ENCODE results near the gene FAM50A.

The FAM50A gene

GRCh38 chrX:154443479-154443910 is 446 bp upstream of the FAM50A start:
- Histone ChIP-seq H3K4me3 (ENCODE audit: low read depth in 1 of 2, low read length in 2 of 2) (no peak overlapping the region), H3K9ac (ENCODE audit: low read length) (no peak overlapping the region), H3K9me3 (ENCODE audit: low read length) (no peaks in the 10 kb centered on the region), H3K36me3 (ENCODE audit: insufficient read depth, low read length) (peaks cover 31% of the 10 kb centered on the region), H3K4me1 (ENCODE audit: insufficient read depth, low read length) (peaks cover 13% of the 10 kb centered on the region), H3K27ac (ENCODE audit: low read depth, low read length) (peak overlapping the region; percentile 7), H3K27me3 (ENCODE audit: control insufficient read depth in 1 of 2, insufficient read depth in 2 of 2, low read length in 2 of 2) (peaks cover 0 to 5% of the 10 kb centered on the region in 2 donors)

GRCh38 chrX:154444755-154445246 is 860 bp downstream of the FAM50A start:
- peaks cover 10% of the 10 kb centered on the region for H3K4me1 ChIP-seq (ENCODE audit: insufficient read depth, low read length)
- no peaks in the 10 kb centered on the region for H3K9me3 ChIP-seq (ENCODE audit: low read length)
- H3K4me3 ChIP-seq (ENCODE audit: low read depth in 1 of 2, low read length in 2 of 2): peak overlapping the region; percentile 41 to 47
- peak overlapping the region; percentile 63 for H3K27ac ChIP-seq (ENCODE audit: low read depth, low read length)
- peaks cover 0 to 5% of the 10 kb centered on the region in 2 donors for H3K27me3 ChIP-seq (ENCODE audit: control insufficient read depth in 1 of 2, insufficient read depth in 2 of 2, low read length in 2 of 2)
- H3K36me3 ChIP-seq (ENCODE audit: insufficient read depth, low read length): peaks cover 31% of the 10 kb centered on the region
- peak overlapping the region; percentile 39 for H3K9ac ChIP-seq (ENCODE audit: low read length)

- H3K27ac ChIP-seq (ENCODE audit: low read depth, low read length): no peak overlapping the region
- H3K9ac ChIP-seq (ENCODE audit: low read length): no peak overlapping the region
- no peaks in the 10 kb centered on the region for H3K9me3 ChIP-seq (ENCODE audit: low read length)
- peaks cover 0 to 5% of the 10 kb centered on the region in 2 donors for H3K27me3 ChIP-seq (ENCODE audit: control insufficient read depth in 1 of 2, insufficient read depth in 2 of 2, low read length in 2 of 2)
- peaks cover 10% of the 10 kb centered on the region for H3K4me1 ChIP-seq (ENCODE audit: insufficient read depth, low read length)
- H3K36me3 ChIP-seq (ENCODE audit: insufficient read depth, low read length): peaks cover 24% of the 10 kb centered on the region
- no peak overlapping the region for H3K4me3 ChIP-seq (ENCODE audit: low read depth in 1 of 2, low read length in 2 of 2)
Observed at GRCh38 chrX:154445776-154446175, 1.8 kb downstream of the FAM50A start.

GRCh38 chrX:154446430-154446829 is 2.5 kb downstream of the FAM50A start:
- Histone ChIP-seq H3K27me3 (ENCODE audit: control insufficient read depth in 1 of 2, insufficient read depth in 2 of 2, low read length in 2 of 2) (peaks cover 0 to 5% of the 10 kb centered on the region in 2 donors), H3K9me3 (ENCODE audit: low read length) (no peaks in the 10 kb centered on the region), H3K4me1 (ENCODE audit: insufficient read depth, low read length) (peaks cover 10% of the 10 kb centered on the region), H3K9ac (ENCODE audit: low read length) (no peak overlapping the region), H3K27ac (ENCODE audit: low read depth, low read length) (no peak overlapping the region), H3K36me3 (ENCODE audit: insufficient read depth, low read length) (peaks cover 20% of the 10 kb centered on the region), H3K4me3 (ENCODE audit: low read depth in 1 of 2, low read length in 2 of 2) (no peak overlapping the region)

GRCh38 chrX:154448484-154448883 is 4.5 kb downstream of the FAM50A start:
- H3K9ac ChIP-seq (ENCODE audit: low read length): no peak overlapping the region
- no peaks in the 10 kb centered on the region for H3K9me3 ChIP-seq (ENCODE audit: low read length)
- H3K36me3 ChIP-seq (ENCODE audit: insufficient read depth, low read length): peaks cover 6% of the 10 kb centered on the region
- peaks cover 0 to 5% of the 10 kb centered on the region in 2 donors for H3K27me3 ChIP-seq (ENCODE audit: control insufficient read depth in 1 of 2, insufficient read depth in 2 of 2, low read length in 2 of 2)
- no peak overlapping the region for H3K27ac ChIP-seq (ENCODE audit: low read depth, low read length)
- no peak overlapping the region for H3K4me3 ChIP-seq (ENCODE audit: low read depth in 1 of 2, low read length in 2 of 2)
- peaks cover 10% of the 10 kb centered on the region for H3K4me1 ChIP-seq (ENCODE audit: insufficient read depth, low read length)

GRCh38 chrX:154449618-154450017 is 5.7 kb downstream of the FAM50A start:
- Histone ChIP-seq H3K27ac (ENCODE audit: low read depth, low read length) (no peak overlapping the region), H3K4me1 (ENCODE audit: insufficient read depth, low read length) (peaks cover 10% of the 10 kb centered on the region), H3K36me3 (ENCODE audit: insufficient read depth, low read length) (peaks cover 6% of the 10 kb centered on the region), H3K9me3 (ENCODE audit: low read length) (no peaks in the 10 kb centered on the region), H3K4me3 (ENCODE audit: low read depth in 1 of 2, low read length in 2 of 2) (no peak overlapping the region), H3K27me3 (ENCODE audit: control insufficient read depth in 1 of 2, insufficient read depth in 2 of 2, low read length in 2 of 2) (peaks cover 0 to 3% of the 10 kb centered on the region in 2 donors), H3K9ac (ENCODE audit: low read length) (no peak overlapping the region)

- Histone ChIP-seq H3K9me3 (ENCODE audit: low read length) (no peaks in the 10 kb centered on the region), H3K36me3 (ENCODE audit: insufficient read depth, low read length) (peaks cover 6% of the 10 kb centered on the region), H3K27ac (ENCODE audit: low read depth, low read length) (no peak overlapping the region), H3K9ac (ENCODE audit: low read length) (no peak overlapping the region), H3K4me1 (ENCODE audit: insufficient read depth, low read length) (peaks cover 4% of the 10 kb centered on the region), H3K4me3 (ENCODE audit: low read depth in 1 of 2, low read length in 2 of 2) (no peak overlapping the region), H3K27me3 (ENCODE audit: control insufficient read depth in 1 of 2, insufficient read depth in 2 of 2, low read length in 2 of 2) (no peaks in the 10 kb centered on the region)
Observed at GRCh38 chrX:154450312-154450711, 6.4 kb downstream of the FAM50A start.

GRCh38 chrX:154452823-154453222 is 8.9 kb downstream of the FAM50A start:
- Histone ChIP-seq H3K4me1 (ENCODE audit: insufficient read depth, low read length) (no peaks in the 10 kb centered on the region), H3K9ac (ENCODE audit: low read length) (no peak overlapping the region), H3K4me3 (ENCODE audit: low read depth in 1 of 2, low read length in 2 of 2) (no peak overlapping the region), H3K27ac (ENCODE audit: low read depth, low read length) (no peak overlapping the region), H3K27me3 (ENCODE audit: control insufficient read depth in 1 of 2, insufficient read depth in 2 of 2, low read length in 2 of 2) (no peaks in the 10 kb centered on the region), H3K9me3 (ENCODE audit: low read length) (no peaks in the 10 kb centered on the region), H3K36me3 (ENCODE audit: insufficient read depth, low read length) (no peaks in the 10 kb centered on the region)

- no peak overlapping the region for H3K9ac ChIP-seq (ENCODE audit: low read length)
- no peaks in the 10 kb centered on the region for H3K4me1 ChIP-seq (ENCODE audit: insufficient read depth, low read length)
- no peak overlapping the region for H3K27ac ChIP-seq (ENCODE audit: low read depth, low read length)
- H3K4me3 ChIP-seq (ENCODE audit: low read depth in 1 of 2, low read length in 2 of 2): peak overlapping the region in 1 of 2 donors; percentile 27
- H3K9me3 ChIP-seq (ENCODE audit: low read length): no peaks in the 10 kb centered on the region
- H3K27me3 ChIP-seq (ENCODE audit: control insufficient read depth in 1 of 2, insufficient read depth in 2 of 2, low read length in 2 of 2): no peaks in the 10 kb centered on the region
- H3K36me3 ChIP-seq (ENCODE audit: insufficient read depth, low read length): no peaks in the 10 kb centered on the region
Observed at GRCh38 chrX:154457491-154458115, 13.7 kb downstream of the FAM50A start.

- no peaks in the 10 kb centered on the region for H3K36me3 ChIP-seq (ENCODE audit: insufficient read depth, low read length)
- H3K27me3 ChIP-seq (ENCODE audit: control insufficient read depth in 1 of 2, insufficient read depth in 2 of 2, low read length in 2 of 2): no peaks in the 10 kb centered on the region
- no peak within 1 kb of the TSS for H3K9ac ChIP-seq (ENCODE audit: low read length)
- peak within 1 kb of the TSS; percentile 63 for H3K27ac ChIP-seq (ENCODE audit: low read depth, low read length)
- no peaks in the 10 kb centered on the region for H3K9me3 ChIP-seq (ENCODE audit: low read length)
- H3K4me1 ChIP-seq (ENCODE audit: insufficient read depth, low read length): no peaks in the 10 kb centered on the region
- H3K4me3 ChIP-seq (ENCODE audit: low read depth in 1 of 2, low read length in 2 of 2): peak within 1 kb of the TSS; percentile 59 to 64
Observed at GRCh38 chrX:154458116-154458953, 14.4 kb downstream of the FAM50A start, which contains the start of gene PLXNA3. Gene PLXNA3, plus strand, starts transcription at chrX:154458281. Its CDS starts 1,903 bp downstream, at chrX:154460184.

GRCh38 chrX:154458954-154459778 is 15.2 kb downstream of the FAM50A start:
- no peaks in the 10 kb centered on the region for H3K27me3 ChIP-seq (ENCODE audit: control insufficient read depth in 1 of 2, insufficient read depth in 2 of 2, low read length in 2 of 2)
- peak overlapping the region; percentile 63 for H3K27ac ChIP-seq (ENCODE audit: low read depth, low read length)
- peak overlapping the region; percentile 59 to 64 for H3K4me3 ChIP-seq (ENCODE audit: low read depth in 1 of 2, low read length in 2 of 2)
- H3K9me3 ChIP-seq (ENCODE audit: low read length): no peaks in the 10 kb centered on the region
- H3K36me3 ChIP-seq (ENCODE audit: insufficient read depth, low read length): no peaks in the 10 kb centered on the region
- no peak overlapping the region for H3K9ac ChIP-seq (ENCODE audit: low read length)
- no peaks in the 10 kb centered on the region for H3K4me1 ChIP-seq (ENCODE audit: insufficient read depth, low read length)
